Trophoblast cell (in vitro differentiated cells and primary cell): ENCODE results near the gene MEGF11.
A peak's percentile ranks its signal among the peaks of the same experiment; 100 is the strongest.
"Not testable (repeated sequence)": the region's sequence is repeated elsewhere in the genome, so short reads cannot be mapped to it uniquely, and the experiment has no call there.

ENCODE experiments used
- DNase-seq, 2 donors: peaks; one replicate each; pipeline ENCODE4 v3.0.0-alpha.2; 2016
- H2AFZ ChIP-seq: 2 replicates; pipeline ENCODE4 v1.6.1; 2013; ENCODE audit warnings: low read length, moderate library complexity, mild to moderate bottlenecking; ENCODE audit not compliant: insufficient read depth, poor library complexity
- H2AK5ac ChIP-seq: 2 replicates; pipeline ENCODE4 v1.6.1; 2013; ENCODE audit warnings: mild to moderate bottlenecking, low read length
- H2BK120ac ChIP-seq: 2 replicates; pipeline ENCODE4 v1.6.1; 2013; ENCODE audit warnings: low read length, mild to moderate bottlenecking, moderate library complexity; ENCODE audit not compliant: insufficient read depth, poor library complexity
- H2BK12ac ChIP-seq: 2 replicates; pipeline ENCODE4 v1.6.1; 2013; ENCODE audit warnings: mild to moderate bottlenecking, low read length, moderate library complexity
- H2BK5ac ChIP-seq: 2 replicates; pipeline ENCODE4 v1.6.1; 2013; ENCODE audit warnings: low read length, low read depth, moderate library complexity, mild to moderate bottlenecking; ENCODE audit not compliant: poor library complexity
- H3K14ac ChIP-seq: 2 replicates; pipeline ENCODE4 v1.6.1; 2013; ENCODE audit warnings: mild to moderate bottlenecking, low read length
- H3K18ac ChIP-seq: 2 replicates; pipeline ENCODE4 v1.6.1; 2013; ENCODE audit warnings: mild to moderate bottlenecking, low read length
- H3K23ac ChIP-seq: 2 replicates; pipeline ENCODE4 v1.6.1; 2013; ENCODE audit warnings: low read length
- H3K27ac ChIP-seq: 2 replicates; pipeline ENCODE4 v1.5.1; 2013; ENCODE audit warnings: low read depth, mild to moderate bottlenecking, inconsistent platforms, low read length, moderate library complexity
- H3K27me3 ChIP-seq: 2 replicates; pipeline ENCODE4 v1.6.1; 2013; ENCODE audit warnings: inconsistent platforms, mild to moderate bottlenecking, low read length, moderate library complexity; ENCODE audit not compliant: insufficient read depth
- H3K36me3 ChIP-seq, 2 experiments: 1 replicate in 1 of 2; 2 replicates in 1 of 2; pipeline ENCODE4 v1.6.1; 2013; ENCODE audit warnings: low read length in 2 of 2, mild to moderate bottlenecking in 2 of 2, moderate library complexity in 1 of 2; ENCODE audit not compliant: insufficient read depth in 2 of 2, control insufficient read depth in 1 of 2
- H3K4ac ChIP-seq: 2 replicates; pipeline ENCODE4 v1.6.1; 2013; ENCODE audit warnings: low read depth, mild to moderate bottlenecking, low read length, moderate library complexity
- H3K4me1 ChIP-seq, 2 experiments: 1 replicate in 1 of 2; 2 replicates in 1 of 2; pipeline ENCODE4 v1.6.1; 2013; ENCODE audit warnings: low read length in 2 of 2, mild to moderate bottlenecking in 2 of 2, moderate library complexity in 1 of 2; ENCODE audit not compliant: insufficient read depth in 2 of 2, control insufficient read depth in 1 of 2
- H3K4me2 ChIP-seq: 2 replicates; pipeline ENCODE4 v1.6.1; 2013; ENCODE audit warnings: inconsistent platforms, mild to moderate bottlenecking, low read length, moderate library complexity
- H3K4me3 ChIP-seq: 2 replicates; pipeline ENCODE4 v1.5.1; 2013; ENCODE audit warnings: mild to moderate bottlenecking, low read depth, low read length, inconsistent platforms
- H3K79me1 ChIP-seq: one replicate; pipeline ENCODE4 v1.6.1; 2013; ENCODE audit warnings: low read length
- H3K79me2 ChIP-seq: 2 replicates; pipeline ENCODE4 v1.6.1; 2013; ENCODE audit warnings: low read length, mild to moderate bottlenecking; ENCODE audit not compliant: control insufficient read depth, insufficient read depth, poor library complexity
- H3K9ac ChIP-seq: 2 replicates; pipeline ENCODE4 v1.6.1; 2013; ENCODE audit warnings: mild to moderate bottlenecking, low read length
- H3K9me3 ChIP-seq: 2 replicates; pipeline ENCODE4 v1.6.1; 2013; ENCODE audit warnings: low read depth, mild to moderate bottlenecking, control low read depth, inconsistent platforms, low read length; ENCODE audit not compliant: insufficient read depth
- H4K12ac ChIP-seq: 2 replicates; pipeline ENCODE4 v1.6.1; 2013; ENCODE audit warnings: low read depth, mild to moderate bottlenecking, low read length, moderate library complexity
- H4K8ac ChIP-seq: 2 replicates; pipeline ENCODE4 v1.6.1; 2013; ENCODE audit warnings: low read depth, mild to moderate bottlenecking, low read length, moderate library complexity
- H4K91ac ChIP-seq: one replicate; pipeline ENCODE4 v1.6.1; 2013; ENCODE audit warnings: low read depth, mild to moderate bottlenecking, low read length, moderate library complexity
- WGBS: extraction: QIAGEN DNeasy Blood & Tissue Kit; methylation state at CpG from one replicate; pipeline ENCODE4 v1.1.7; 2013; ENCODE audit warnings: missing lambda C conversion rate; ENCODE audit not compliant: insufficient read length, insufficient coverage; ENCODE audit errors: extremely low coverage; 5-methylcytosine and 5-hydroxymethylcytosine counted together

The MEGF11 gene

GRCh38 chr15:66246937-66247336 is 6.6 kb downstream of the MEGF11 start:
- no peaks in the 10 kb centered on the region for H3K79me2 ChIP-seq
- H4K12ac ChIP-seq: no peak overlapping the region
- H3K4me1 ChIP-seq: no peaks in the 10 kb centered on the region
- no peak overlapping the region for H3K4me3 ChIP-seq
- no peak overlapping the region for H3K9ac ChIP-seq
- peaks cover 15% of the 10 kb centered on the region for H3K27me3 ChIP-seq
- no peaks in the 10 kb centered on the region for H3K36me3 ChIP-seq
- no peak overlapping the region for H3K23ac ChIP-seq
- WGBS: no CpG with 5 or more reads among the region's 1 CpG
- H4K91ac ChIP-seq: no peak overlapping the region
- H3K79me1 ChIP-seq: no peaks in the 10 kb centered on the region
- H3K18ac ChIP-seq: no peak overlapping the region
- no peak overlapping the region for H4K8ac ChIP-seq
- H3K14ac ChIP-seq: no peak overlapping the region
- no peak overlapping the region for H2AK5ac ChIP-seq
- no peak overlapping the region for H3K27ac ChIP-seq
- no peak overlapping the region for H3K4me2 ChIP-seq
- H2BK12ac ChIP-seq: no peak overlapping the region
- H2BK120ac ChIP-seq: no peak overlapping the region
- H2BK5ac ChIP-seq: no peak overlapping the region
- DNase-seq: no peak
- no peaks in the 10 kb centered on the region for H3K9me3 ChIP-seq
- H2AFZ ChIP-seq: no peak overlapping the region
- no peak overlapping the region for H3K4ac ChIP-seq

- WGBS: no CpG with 5 or more reads among the region's 5 CpGs
- not testable (repeated sequence) for H3K4me3 ChIP-seq
Observed at GRCh38 chr15:66245832-66246231, 7.7 kb downstream of the MEGF11 start.

GRCh38 chr15:66241908-66242285 is 11.7 kb downstream of the MEGF11 start:
- Histone ChIP-seq H3K27me3 (no peaks in the 10 kb centered on the region), H3K14ac (no peak overlapping the region), H4K91ac (no peak overlapping the region), H2BK5ac (no peak overlapping the region), H3K9me3 (peaks cover 3% of the 10 kb centered on the region), H3K4me2 (no peak overlapping the region), H3K4me3 (no peak overlapping the region), H3K79me1 (no peaks in the 10 kb centered on the region), H2AFZ (no peak overlapping the region), H3K9ac (no peak overlapping the region), H3K4me1 (no peaks in the 10 kb centered on the region), H3K36me3 (no peaks in the 10 kb centered on the region), H2AK5ac (no peak overlapping the region), H3K27ac (no peak overlapping the region), H2BK120ac (no peak overlapping the region), H3K18ac (no peak overlapping the region), H4K8ac (no peak overlapping the region), H3K4ac (no peak overlapping the region), H4K12ac (no peak overlapping the region), H3K23ac (no peak overlapping the region), H3K79me2 (no peaks in the 10 kb centered on the region), H2BK12ac (no peak overlapping the region)
- no peak for DNase-seq
- no CpG with 5 or more reads among the region's 1 CpG for WGBS

More at GRCh38 chr15:66245832-66246231, 7.7 kb downstream of the MEGF11 start:
- H3K23ac ChIP-seq, H2BK120ac ChIP-seq, H3K36me3 ChIP-seq, H3K9me3 ChIP-seq, H3K4ac ChIP-seq, H2AFZ ChIP-seq, H3K27me3 ChIP-seq, H3K79me1 ChIP-seq, H4K12ac ChIP-seq, H3K14ac ChIP-seq, H2BK12ac ChIP-seq, DNase-seq, H2AK5ac ChIP-seq, H3K27ac ChIP-seq, H3K79me2 ChIP-seq, H3K18ac ChIP-seq, H3K4me1 ChIP-seq, H4K91ac ChIP-seq, H4K8ac ChIP-seq, H3K4me2 ChIP-seq, H2BK5ac ChIP-seq, H3K9ac ChIP-seq: not testable (repeated sequence)

- no peak overlapping the region for H3K14ac ChIP-seq
- H2BK120ac ChIP-seq: no peak overlapping the region
- H3K27ac ChIP-seq: no peak overlapping the region
- H3K23ac ChIP-seq: peak overlapping the region; percentile 55
- no peak overlapping the region for H2BK5ac ChIP-seq
- no peak overlapping the region for H3K4me3 ChIP-seq
- no peak for DNase-seq
- H3K4me1 ChIP-seq: no peaks in the 10 kb centered on the region
- no peak overlapping the region for H3K18ac ChIP-seq
- H3K36me3 ChIP-seq: no peaks in the 10 kb centered on the region
- H3K27me3 ChIP-seq: no peaks in the 10 kb centered on the region
- H3K4me2 ChIP-seq: no peak overlapping the region
- no peak overlapping the region for H3K9ac ChIP-seq
- no peak overlapping the region for H2AK5ac ChIP-seq
- H3K9me3 ChIP-seq: peaks cover 3% of the 10 kb centered on the region
- H2AFZ ChIP-seq: no peak overlapping the region
- no peaks in the 10 kb centered on the region for H3K79me1 ChIP-seq
- WGBS: no CpG with 5 or more reads among the region's 12 CpGs
- no peaks in the 10 kb centered on the region for H3K79me2 ChIP-seq
- no peak overlapping the region for H4K12ac ChIP-seq
- H2BK12ac ChIP-seq: no peak overlapping the region
- H4K91ac ChIP-seq: no peak overlapping the region
- no peak overlapping the region for H3K4ac ChIP-seq
- no peak overlapping the region for H4K8ac ChIP-seq
Observed at GRCh38 chr15:66241087-66241907, 12.3 kb downstream of the MEGF11 start.
